SK-N-MC (cell line): Measurements from ENCODE around the gene PCED1B.
"Not testable (repeated sequence)": the region's sequence is repeated elsewhere in the genome, so short reads cannot be mapped to it uniquely, and the experiment has no call there.

ENCODE experiments used
- EZH2 ChIP-seq: fragments of 200-600 bp; sonication (generic); IDR thresholded peaks from one replicate; pipeline ENCODE4 v1.6.1; 2017; ENCODE audit warnings: antibody characterized with exemption
- FOXP2 ChIP-seq: optimal IDR thresholded peaks from 2 replicates; pipeline ENCODE3; 2011; ENCODE audit warnings: mild to moderate bottlenecking, moderate library complexity; ENCODE audit not compliant: insufficient read depth; ENCODE audit errors: extremely low read length, control extremely low read depth

GRCh38 chr12:47182164-47182938 lies 102.9 kb downstream of the PCED1B start:
- TF ChIP-seq EZH2, FOXP2: not testable (repeated sequence)
